HG03457 (cell line): ENCODE measurements around the gene DMBT1.

Experiments used
- ATAC-seq: cut with Tn5 transposase; IDR thresholded peaks from one replicate; pipeline ENCODE4 v1.9.1; 2021; ENCODE audit warnings: moderate number of reproducible peaks; ENCODE audit not compliant: unreplicated experiment

Gene DMBT1

GRCh38 chr10:122665946-122666345 is 105.4 kb downstream of the DMBT1 start:
- no peak for ATAC-seq

GRCh38 chr10:122669045-122669444 is 108.5 kb downstream of the DMBT1 start:
- ATAC-seq, result no peak

GRCh38 chr10:122669842-122670241 is 109.3 kb downstream of the DMBT1 start:
- no peak for ATAC-seq

- no peak for ATAC-seq
Measured at GRCh38 chr10:122671355-122671754, 110.8 kb downstream of the DMBT1 start.

- no peak for ATAC-seq
Measured at GRCh38 chr10:122672655-122673054, 112.1 kb downstream of the DMBT1 start.

GRCh38 chr10:122673269-122673668 is 112.7 kb downstream of the DMBT1 start:
- ATAC-seq, result no peak

- ATAC-seq, result no peak
Measured at GRCh38 chr10:122673731-122674130, 113.2 kb downstream of the DMBT1 start.

- ATAC-seq, result no peak
Measured at GRCh38 chr10:122674781-122675180, 114.2 kb downstream of the DMBT1 start.

GRCh38 chr10:122675278-122675677 is 114.7 kb downstream of the DMBT1 start:
- no peak for ATAC-seq

- no peak for ATAC-seq
Measured at GRCh38 chr10:122678266-122678665, 117.7 kb downstream of the DMBT1 start.

- ATAC-seq, result no peak
Measured at GRCh38 chr10:122682522-122682921, 122.0 kb downstream of the DMBT1 start.

GRCh38 chr10:122688293-122688989 is 127.9 kb downstream of the DMBT1 start:
- no peak for ATAC-seq

GRCh38 chr10:122689146-122689820 is 128.7 kb downstream of the DMBT1 start:
- ATAC-seq, result no peak

- no peak for ATAC-seq
Measured at GRCh38 chr10:122692744-122693143, 132.2 kb downstream of the DMBT1 start.
